Upper lobe of left lung (tissue), 4 donors: ENCODE data around the gene PRDM16.

Experiments
- POLR2A ChIP-seq, 4 donors: fragments of 450-650 bp; IDR thresholded peaks; one replicate each; pipeline ENCODE4 v1.5.1; 2016 to 2017; ENCODE audit warnings: antibody characterized with exemption in 4 of 4, mild to moderate bottlenecking in 2 of 4
- TF ChIP-seq, protein P1 (sequence below), 6 experiments: fragments of 450-650 bp in 4 of 6; fragments of 200-600 bp in 2 of 6; sonication (generic) in 2 of 6; IDR thresholded peaks; one replicate each; pipeline ENCODE4 v1.5.1; 2016 to 2019; ENCODE audit warnings: antibody characterized with exemption in 6 of 6

DNA sequence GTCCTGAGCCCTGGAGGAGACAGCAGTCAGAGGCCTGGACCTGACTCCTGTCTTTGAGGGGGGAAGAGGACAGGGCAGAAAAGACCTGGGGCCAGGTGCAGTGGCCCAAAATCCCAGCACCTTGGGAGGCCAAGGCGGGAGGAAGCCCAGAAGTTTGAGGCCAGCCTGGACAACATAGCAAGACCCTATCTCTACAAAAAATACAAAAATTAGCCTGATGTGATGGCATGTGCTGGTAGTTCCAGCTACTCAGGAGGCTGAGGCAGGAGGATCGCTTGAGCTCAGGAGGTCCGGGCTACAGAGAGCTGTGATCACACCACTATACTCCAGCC lies 280.9 kb downstream of the PRDM16 start:
- TF ChIP-seq, protein P1, sequence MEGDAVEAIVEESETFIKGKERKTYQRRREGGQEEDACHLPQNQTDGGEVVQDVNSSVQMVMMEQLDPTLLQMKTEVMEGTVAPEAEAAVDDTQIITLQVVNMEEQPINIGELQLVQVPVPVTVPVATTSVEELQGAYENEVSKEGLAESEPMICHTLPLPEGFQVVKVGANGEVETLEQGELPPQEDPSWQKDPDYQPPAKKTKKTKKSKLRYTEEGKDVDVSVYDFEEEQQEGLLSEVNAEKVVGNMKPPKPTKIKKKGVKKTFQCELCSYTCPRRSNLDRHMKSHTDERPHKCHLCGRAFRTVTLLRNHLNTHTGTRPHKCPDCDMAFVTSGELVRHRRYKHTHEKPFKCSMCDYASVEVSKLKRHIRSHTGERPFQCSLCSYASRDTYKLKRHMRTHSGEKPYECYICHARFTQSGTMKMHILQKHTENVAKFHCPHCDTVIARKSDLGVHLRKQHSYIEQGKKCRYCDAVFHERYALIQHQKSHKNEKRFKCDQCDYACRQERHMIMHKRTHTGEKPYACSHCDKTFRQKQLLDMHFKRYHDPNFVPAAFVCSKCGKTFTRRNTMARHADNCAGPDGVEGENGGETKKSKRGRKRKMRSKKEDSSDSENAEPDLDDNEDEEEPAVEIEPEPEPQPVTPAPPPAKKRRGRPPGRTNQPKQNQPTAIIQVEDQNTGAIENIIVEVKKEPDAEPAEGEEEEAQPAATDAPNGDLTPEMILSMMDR (IDR thresholded peaks at IDR 0.05): no peak
- no peak for TF ChIP-seq POLR2A (IDR thresholded peaks at IDR 0.05)
